T-helper 2 cell treated with Interferon-gamma antibody and Interleukin-4, amounts not matched to agents 100 ng/mL and 5 ng/mL, for 36 hours (primary cell): ENCODE data around the gene MAD2L1. TPM values are rescaled to one million over a fixed set of nuclear protein-coding genes. Genes with fewer than 3 reads are reported as not detected.
"Not testable (repeated sequence)": the region's sequence is repeated elsewhere in the genome, so short reads cannot be mapped to it uniquely, and the experiment has no call there.

Experiments
- intact Hi-C: fragments of 100-400 bp; cut with micrococcal nuclease; formaldehyde crosslinking; loops from one replicate; pipeline ENCODE4 v1.15.1; 2023
- total RNA-seq: library from RNA; stranded (reverse); gene quantifications from 2 replicates; pipeline ENCODE4 v1.2.3, GENCODE V29; 2022

The MAD2L1 gene
- total RNA-seq = 58.6 and 61.1 TPM in 2 replicates

DNA sequence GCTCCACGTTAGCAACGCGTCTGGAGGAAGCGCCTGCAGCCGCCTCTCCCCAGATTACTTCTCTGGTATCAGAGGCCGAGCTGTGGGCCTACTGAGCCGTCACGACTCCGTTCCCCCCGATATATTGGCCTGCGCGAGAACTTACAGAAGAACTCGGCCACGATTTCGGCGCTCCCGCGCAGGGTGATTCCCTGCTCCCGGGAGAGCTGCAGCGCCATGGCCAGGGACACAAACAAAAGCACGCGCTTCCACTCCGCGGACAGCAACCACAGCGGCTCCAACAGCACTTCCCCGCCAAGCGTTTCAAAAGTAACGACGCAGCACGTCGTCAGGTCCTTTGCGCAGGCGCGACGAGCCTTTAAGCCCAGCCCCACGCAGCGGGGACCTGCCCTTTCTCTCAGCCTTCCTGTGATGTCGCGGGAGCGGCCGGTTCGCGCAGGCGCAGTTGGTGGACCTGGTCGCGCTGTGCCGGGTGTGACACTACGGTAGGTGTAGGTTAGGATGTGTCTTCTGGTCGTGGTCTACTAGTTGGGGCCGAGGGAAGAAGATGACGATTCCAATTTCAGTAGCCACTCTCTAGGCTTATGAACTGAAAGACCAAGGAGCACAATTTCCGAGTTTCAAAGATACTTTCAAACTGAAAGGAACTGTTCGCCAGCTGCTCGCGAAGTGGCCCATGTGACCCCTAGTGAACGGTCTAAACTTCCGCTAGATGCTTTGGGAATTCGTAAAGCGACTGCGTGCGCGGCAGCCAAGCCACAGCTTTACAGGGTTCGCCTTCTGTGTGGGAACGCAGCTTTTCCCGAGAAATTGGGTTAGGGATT, at the start of gene MAD2L1:
MAD2L1 (minus strand) TSS at position 332 of the 824 bp plus-strand sequence; CDS start at position 218, 114 bp downstream.
- intact Hi-C loops = loop anchor here (1.0 kb wide), 1 partner anchor 612 kb away; no protein-coding TSS in a partner anchor

DNA sequence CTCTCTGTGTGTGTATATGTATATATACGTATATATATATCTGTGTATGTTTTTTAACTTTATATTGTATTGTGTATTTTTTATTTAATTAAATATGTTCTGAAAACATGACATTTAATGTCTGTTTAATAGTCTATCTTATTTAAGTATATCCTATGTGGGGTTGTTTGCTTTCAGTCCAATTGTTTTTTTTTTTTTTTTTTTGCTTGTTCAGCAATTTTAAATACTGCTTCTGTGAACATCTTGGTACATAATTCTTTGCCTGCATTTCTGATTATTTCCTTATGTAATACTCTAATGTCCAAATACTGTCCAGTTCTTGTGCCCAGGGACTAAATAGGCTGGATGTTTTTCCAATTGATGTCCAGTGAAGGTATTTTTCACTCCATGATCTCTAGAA, 45.1 kb upstream of the MAD2L1 start:
- intact Hi-C loops = no loop called here

DNA sequence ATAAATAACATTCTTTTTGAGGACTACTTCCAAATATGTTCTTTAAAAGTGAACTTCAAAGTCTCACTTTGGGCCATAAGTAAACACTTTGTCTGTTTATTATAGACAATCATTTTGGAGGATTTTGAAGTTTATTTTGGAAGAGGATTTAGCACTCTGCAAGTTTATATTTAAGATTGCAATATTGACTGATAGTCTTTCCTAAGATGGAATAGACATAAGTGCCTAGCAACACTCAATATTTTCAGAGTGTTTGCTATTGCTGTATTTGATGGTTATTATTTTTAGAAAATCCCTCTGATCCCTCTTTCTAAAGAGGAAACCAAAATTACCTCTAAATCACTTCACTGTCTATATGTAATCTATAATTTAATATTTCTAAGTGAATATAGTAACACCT, 42.8 kb upstream of the MAD2L1 start:
- intact Hi-C loops = no loop called here

DNA sequence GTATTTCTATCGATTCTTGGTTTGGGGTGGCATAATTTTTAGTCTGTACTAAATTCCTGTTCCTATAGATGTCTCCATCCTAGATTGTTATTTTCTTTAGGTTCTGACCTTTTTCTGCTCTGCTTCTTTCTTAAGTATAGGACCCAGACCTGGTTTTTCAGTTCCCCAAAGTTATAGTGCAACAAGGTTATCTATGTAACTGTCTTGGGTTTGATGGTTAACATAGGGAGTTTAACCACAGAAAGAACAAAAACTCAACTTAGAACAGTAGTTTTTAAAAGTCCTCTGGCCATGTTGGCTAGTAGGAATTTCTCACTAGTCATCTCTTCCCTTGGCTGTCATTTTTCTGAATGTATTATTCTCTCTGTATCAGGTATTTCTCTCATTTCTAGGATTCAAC, 38.8 kb upstream of the MAD2L1 start:
- intact Hi-C loops = no loop called here

DNA sequence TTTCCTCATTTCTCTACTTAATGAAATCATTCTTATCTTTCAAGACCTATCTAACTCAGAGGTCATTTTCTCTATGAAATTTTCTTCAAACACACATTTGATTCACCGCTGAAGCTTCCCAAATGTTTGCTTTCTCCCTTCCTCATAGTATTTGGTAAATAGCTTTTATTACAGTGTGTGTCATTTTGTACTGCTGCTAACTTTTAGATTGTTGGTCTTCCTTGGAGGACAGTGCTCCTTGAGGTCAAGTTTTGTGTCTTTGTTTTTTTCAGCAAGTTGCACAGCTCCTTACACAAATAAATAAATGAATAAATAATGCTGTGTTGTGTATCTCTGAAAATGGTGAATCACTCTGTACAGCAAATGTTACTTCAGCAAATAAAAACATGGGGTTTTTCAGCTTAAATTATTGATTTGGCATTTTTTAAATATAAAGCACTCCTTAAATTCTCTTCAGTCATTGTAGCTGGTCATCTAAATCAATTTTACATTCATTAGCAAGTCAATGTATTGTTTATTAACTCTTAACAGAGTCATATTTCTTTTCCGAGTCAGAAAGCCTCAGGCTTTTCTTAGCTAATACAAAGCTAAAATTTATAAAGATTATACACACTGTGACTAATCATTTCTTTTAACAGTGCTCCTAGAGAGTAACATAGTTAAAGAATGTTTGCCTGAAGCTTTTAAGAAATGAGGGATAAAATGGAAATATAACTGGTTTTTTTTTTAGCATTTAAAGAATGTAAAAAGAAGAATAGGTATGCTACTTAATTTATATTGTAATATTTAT, 30.1 kb upstream of the MAD2L1 start:
- intact Hi-C loops = no loop called here

DNA sequence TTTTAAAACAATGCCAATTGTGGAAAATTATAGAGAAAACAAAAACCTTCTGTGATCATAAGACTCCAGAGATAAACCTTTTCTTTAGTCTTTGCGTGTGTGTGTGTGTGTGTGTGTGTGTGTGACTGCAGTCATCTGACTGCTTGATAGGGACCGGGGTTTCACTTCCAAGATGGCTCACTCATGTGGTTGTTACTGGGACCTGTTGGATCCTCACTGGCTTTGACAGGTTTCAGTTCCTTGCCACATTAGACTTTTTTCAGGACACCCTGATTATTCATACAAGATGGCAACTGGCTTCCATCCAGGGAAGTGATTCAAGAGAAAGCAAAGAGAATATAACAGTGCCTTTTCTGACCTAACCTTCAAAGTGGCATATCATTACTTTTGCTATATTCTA, 21.9 kb upstream of the MAD2L1 start:
- intact Hi-C loops = no loop called here

DNA sequence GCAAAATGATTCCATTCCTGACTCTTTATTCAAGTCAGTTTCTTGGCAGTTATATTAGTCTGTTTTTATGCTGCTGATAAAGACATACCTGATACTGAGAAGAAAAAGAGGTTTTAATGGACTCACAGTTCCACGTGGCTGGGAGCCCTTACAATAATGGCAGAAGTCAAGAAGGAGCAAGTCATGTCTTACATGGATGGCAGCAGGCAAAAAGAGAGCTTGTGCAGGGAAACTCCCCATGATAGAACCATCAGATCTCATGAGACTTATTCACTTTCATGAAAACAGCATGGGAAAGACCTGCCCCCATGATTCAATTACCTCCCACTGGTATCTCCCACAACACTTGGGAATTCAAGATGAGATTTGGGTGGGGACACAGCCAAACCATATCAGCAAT, 21.4 kb upstream of the MAD2L1 start:
- intact Hi-C loops = not testable (repeated sequence)

DNA sequence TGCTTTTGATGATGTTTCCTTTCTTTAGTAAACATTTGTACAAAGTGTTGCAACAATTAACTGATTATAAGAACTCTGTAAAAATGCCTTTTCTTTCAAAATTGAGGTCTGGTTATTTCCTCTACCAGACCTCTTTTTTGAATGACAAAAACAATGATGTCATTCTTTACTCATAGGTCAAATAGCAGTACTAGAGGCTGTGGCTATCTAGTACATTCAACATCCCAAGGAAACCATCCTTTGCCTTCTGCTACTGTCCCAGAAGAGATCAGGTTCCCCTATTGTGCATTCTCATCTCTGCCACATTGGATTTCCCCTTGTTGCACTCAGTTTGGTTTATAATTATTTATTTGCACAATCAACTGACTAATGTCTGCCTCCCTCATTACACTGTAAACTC, 19.1 kb upstream of the MAD2L1 start:
- intact Hi-C loops = no loop called here

DNA sequence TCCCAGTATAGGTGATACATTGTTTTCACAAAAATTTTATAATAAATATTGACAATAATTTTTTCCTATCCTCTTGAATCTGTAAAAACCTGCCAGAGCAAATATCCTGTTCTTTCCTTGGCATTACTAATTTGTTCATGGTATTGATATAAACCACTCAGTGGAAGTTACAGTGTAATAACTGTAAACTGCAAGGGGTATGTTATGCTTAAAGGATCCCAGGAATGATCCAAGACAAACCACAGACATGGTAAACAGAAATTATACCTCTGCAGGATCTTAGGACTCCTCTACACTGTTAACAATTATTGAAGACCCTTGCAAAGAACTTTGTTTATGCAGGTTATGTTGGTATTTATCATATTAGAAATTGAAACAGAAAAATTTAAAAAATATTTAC, 17.7 kb upstream of the MAD2L1 start:
- intact Hi-C loops = no loop called here

DNA sequence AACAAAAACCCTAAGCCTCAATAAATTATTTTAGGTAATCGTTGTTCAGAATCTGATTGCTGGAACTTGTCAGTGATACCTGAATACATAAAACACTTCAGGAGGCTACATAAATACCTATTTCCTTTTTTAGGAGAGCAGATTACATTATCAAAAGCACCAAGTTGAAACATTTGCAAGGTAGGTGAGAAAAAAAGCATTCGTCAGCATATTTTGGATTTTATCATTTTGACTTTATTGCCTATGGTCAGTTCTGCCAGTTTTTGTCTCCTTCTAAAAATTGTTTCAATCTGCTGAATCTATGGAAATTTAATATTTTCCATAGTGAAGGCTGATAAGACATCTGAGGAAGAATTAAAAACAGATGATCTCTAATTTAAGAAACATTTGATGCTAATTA, 16.5 kb upstream of the MAD2L1 start:
- intact Hi-C loops = no loop called here

DNA sequence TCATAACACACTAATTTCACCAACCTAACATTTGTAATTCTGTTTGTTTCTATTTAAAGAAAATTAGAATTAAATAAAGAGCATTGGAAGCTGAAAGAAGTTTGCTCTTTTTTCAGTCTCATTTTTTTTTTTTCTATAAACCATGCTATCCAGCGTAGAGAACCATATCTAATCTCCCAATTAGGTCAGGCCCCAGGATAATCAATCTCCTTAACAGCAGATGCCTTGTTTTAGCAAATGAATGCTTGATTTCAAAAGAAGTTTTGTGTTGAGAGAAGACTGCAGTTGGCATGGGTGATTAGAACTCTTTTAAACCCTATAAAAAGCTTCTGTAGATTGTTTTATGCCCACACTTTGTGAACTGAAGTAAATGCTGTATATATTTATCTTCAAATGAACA, 15.6 kb upstream of the MAD2L1 start:
- intact Hi-C loops = no loop called here

DNA sequence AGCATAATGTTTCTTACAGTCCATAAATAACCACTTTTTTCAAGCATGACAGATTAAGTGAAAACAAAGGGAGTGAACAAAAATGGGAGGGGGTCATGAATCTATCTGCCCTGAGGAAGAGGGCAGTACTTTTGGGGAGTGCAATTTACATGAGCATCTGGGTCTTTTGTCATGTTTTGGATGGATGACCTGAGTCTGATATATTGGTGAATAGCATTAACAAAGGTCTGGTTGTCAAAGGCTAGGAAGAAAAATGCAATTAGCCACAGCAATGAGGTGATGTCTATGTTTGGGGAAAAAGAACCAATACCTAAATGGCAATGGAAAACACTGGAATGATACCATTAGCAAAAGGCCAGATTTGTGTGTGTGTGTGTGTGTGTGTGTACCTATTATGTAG, 15.1 kb upstream of the MAD2L1 start:
- intact Hi-C loops = no loop called here

DNA sequence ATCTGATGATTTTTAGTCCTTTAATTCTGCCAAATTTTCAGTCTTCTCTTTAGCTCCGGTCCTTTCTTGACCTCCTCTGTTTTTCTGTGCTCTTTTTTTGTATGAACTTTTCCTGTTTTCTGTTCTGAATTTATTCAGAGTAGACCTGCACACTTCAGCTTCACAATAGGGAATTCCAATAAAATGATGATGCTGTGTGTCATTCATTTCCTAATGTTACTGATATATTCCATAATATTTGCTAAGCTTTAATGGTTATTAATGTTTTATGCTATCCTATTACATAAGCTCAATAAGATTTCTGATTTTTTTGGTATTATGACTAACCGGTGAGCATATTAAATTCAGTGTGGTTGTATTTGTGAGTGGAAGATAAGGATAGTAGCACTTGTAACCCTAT, 13.9 kb upstream of the MAD2L1 start:
- intact Hi-C loops = no loop called here

DNA sequence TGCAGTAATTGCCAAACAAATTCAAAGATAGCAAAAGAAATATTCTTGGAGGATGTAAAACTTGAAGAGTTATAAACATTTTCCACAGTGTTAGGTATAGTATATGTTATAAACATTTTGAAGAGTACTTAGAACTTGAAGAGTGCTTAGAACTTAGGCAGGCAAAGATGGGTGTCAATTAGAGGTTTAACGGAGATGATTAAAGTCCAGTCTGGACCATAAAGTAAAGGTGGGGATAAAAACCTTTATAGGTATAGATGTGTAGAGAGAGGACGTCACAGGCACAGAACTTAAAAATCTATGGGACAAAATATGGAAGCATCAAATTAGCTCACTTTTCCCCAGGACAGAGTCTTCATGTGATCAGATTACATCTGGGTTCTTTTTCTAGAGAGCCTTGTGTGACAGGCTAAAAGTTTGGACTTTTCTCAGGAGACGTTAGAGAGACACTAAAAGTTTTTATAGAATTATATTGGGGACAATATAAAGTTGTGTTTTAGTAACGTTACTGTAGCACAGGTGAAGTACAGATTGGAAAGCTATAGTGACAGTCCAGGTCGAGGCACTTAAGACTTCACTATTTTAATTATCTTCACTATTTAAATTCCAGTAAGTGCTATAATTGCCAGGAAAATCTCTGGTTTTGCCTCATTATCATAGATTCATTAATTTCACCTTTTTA, 13.3 kb upstream of the MAD2L1 start:
- intact Hi-C loops = no loop called here

DNA sequence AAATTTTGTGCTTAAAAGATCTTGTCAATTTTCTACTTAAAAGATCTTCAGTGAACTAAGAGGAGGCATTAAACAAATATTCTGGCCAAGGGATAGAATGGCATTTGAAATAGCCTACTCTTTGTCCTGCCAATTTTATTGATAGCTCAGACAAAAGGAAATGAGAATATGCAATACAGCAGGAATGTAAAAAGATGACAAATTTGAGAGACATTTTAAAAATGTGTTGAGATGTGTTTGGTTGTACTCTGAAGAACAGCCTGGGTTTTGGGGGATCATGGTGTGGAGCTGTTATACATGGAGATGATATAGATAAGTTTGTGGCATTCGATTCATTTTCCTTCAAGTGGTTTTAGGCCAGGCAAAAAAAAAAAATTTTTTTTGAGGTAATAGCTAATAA, 11.6 kb upstream of the MAD2L1 start:
- intact Hi-C loops = no loop called here

DNA sequence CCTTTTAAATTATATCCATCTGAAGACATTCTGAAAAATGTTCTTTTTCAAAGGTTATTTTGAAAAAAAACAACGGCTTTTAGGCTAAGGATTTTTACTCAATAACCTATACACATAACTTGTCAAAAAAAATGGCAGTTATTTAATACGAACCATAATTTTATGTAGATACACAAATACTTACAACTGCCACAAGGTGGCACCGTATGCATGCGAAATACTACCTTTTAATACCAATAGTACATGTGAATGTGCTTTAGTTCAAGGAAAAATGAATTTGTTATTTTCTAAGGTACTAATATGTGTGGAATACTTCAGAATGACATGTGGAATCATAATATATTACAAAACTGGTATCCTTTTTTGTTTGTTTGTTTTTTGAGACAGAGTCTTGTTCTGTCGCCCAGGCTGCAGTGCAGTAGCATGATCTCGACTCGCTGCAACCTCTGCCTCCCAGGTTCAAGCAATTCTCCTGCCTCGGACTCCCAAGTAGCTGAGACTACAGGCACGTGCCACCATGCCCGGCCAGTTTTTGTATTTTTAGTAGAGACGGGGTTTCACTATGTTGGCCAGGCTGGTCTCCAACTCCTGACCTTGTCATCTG, 4.6 kb upstream of the MAD2L1 start:
- intact Hi-C loops = loop anchor here (2.0 to 5.0 kb wide), 3 partner anchors 86 to 1236 kb away; no protein-coding TSS in a partner anchor

DNA sequence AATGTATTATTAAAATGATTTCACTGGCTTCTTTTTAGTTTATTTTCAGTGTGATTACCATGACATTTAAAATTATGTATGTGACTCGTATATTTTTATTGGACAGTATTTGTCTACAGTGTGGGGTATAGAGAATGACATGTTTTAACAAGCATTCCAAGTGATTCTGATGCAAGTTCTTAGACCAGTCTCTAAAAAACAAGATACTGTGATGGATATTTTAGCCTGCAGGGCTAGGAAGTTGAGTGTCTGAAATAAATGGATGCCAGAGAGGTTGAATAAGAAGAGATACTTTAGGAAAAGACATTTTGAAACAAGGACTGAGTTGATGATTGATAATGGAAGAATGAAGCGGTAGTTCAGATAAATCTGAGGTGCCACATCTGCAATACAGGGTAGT, 3.5 kb upstream of the MAD2L1 start:
- intact Hi-C loops = loop anchor here (2.0 to 5.0 kb wide), 3 partner anchors 87 to 1237 kb away; no protein-coding TSS in a partner anchor

DNA sequence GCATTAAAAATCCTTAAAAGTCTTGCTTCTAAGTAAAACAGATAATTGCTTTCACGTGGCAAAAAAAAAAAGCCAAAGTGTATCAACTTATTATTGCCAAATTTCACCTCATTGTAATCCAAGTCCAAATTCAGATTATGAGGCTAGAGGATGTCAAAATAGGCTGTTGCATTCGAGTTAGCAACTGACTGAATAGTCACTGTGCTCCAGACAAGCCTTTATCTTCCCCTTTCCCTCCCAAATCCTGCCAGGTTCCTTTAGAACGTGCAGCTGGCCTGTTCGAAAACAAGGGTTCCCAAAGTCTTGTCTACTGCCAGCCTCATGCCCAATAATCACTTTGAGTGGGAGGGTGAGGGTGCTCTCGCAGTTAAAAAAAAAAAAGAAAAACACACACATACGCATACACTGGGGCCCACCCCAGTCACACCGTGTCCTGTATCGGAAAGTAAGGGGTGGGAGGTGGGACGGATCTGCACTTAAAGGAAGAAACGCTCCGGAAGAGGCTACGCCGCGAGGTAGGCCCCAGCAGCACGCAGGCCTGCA, 603 bp downstream of the MAD2L1 start:
- intact Hi-C loops = loop anchor here (1.0 kb wide), 1 partner anchor 612 kb away; no protein-coding TSS in a partner anchor

DNA sequence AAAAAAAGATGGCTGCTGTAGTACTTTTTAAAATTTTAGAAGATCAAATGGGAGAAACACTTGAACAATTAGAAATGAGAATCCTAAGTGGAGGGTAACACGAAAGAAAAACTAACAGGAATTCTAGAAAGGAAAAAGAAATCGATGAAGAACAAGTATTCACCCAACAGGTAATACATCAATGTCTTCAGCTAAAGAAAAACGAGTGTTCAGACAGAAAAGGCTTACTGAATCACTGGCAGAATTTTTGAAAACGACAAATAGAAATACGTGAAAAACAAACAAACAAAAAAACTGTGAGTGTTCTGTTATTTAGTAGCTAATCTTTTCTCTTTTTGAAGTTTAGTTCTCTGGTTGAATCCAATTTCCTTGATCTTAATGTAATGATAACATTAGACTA, 1.8 kb downstream of the MAD2L1 start:
- intact Hi-C loops = no loop called here

DNA sequence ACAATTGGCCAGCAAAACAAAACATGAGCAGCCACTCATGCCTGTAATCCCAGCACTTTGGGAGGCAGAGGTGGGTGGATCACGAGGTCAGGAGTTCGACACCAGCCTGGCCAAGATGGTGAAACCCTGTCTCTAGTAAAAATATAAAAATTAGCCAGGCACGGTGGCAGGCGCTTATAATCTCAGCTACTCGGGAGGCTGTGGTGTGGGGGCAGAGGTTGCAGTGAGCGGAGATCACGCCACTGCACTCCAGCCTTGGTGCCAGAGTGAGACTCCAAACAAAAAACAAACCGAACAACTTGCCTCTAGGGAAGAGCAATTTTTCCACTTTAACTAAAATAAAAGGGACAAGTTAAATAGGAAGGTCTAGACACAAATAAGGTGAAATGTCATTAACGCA, 2.9 kb downstream of the MAD2L1 start:
- intact Hi-C loops = not testable (repeated sequence)

DNA sequence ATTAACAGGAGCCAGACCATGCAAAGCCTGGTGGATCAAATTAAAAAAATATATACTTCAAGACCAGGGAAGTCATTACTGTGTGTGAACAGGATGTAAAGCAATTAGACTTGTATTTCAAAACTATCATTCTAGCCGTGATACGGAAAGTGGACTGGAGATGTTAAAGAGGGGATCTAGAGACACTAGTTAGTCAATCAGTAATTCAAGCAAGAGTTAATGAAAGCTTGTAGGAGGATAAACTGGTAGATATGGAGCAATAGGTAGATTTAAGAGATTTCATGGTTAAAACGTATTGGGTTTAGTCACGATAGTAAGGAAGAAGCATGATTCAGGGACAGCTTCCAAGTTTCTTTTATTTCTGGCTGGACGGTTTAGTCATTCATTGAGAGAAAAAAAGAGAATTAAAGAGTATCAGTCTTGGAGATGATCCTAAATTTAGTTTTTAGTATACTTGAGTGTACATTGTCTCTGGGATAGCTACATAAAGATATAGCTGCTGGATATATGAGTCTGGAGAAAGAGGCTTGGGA, 3.9 kb downstream of the MAD2L1 start:
- intact Hi-C loops = no loop called here
